Suprapubic skin (tissue), 3 donors: ENCODE results near the gene UBTD1.

Source experiments
- CTCF ChIP-seq, 2 donors: fragments of 200-600 bp in 1 of 2; fragments of 450-650 bp in 1 of 2; sonication (generic) in 1 of 2; IDR thresholded peaks; one replicate each; pipeline ENCODE4 v1.5.1; 2016 to 2019; ENCODE audit warnings: antibody characterized with exemption in 2 of 2, mild to moderate bottlenecking in 1 of 2, moderate library complexity in 1 of 2
- POLR2A ChIP-seq, 2 donors: fragments of 450-650 bp; IDR thresholded peaks; one replicate each; pipeline ENCODE4 v1.6.1; 2017; ENCODE audit warnings: antibody characterized with exemption in 2 of 2, mild to moderate bottlenecking in 2 of 2, moderate library complexity in 2 of 2

DNA sequence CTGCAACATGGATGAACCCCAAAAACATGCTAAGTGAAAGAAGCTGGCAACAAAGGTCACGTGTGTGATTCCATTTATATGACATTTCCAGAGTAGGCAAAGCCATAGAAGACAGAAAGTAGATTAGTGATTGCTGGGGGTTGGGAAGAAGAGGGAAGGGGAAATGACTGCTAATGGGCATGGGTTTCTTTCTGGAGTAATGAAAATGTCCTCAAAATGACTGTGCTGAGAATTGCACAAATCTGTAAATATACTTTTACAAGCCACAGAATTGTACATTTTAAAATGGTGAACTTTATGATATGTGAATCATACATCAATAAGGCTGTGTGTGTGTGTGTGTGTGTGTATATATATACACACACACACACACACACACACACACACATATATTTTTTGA, 16.3 kb upstream of the UBTD1 start:
- TF ChIP-seq CTCF (IDR thresholded peaks at IDR 0.05) (no peak), POLR2A (IDR thresholded peaks at IDR 0.05) (no peak)
